Neuron (in vitro differentiated cells): Measurements from ENCODE around the gene OR4F6.
"Not testable (repeated sequence)": the region's sequence is repeated elsewhere in the genome, so short reads cannot be mapped to it uniquely, and the experiment has no call there.

Experiments
- H2AFZ ChIP-seq: one replicate; pipeline ENCODE4 v1.6.1; 2013; ENCODE audit warnings: low read depth, mild to moderate bottlenecking, inconsistent platforms, low read length, moderate library complexity
- H3K27me3 ChIP-seq: one replicate; pipeline ENCODE4 v1.6.1; 2013; ENCODE audit warnings: low read length; ENCODE audit not compliant: insufficient read depth
- H3K36me3 ChIP-seq: one replicate; pipeline ENCODE4 v1.6.1; 2013; ENCODE audit warnings: low read length; ENCODE audit not compliant: insufficient read depth
- H3K4me1 ChIP-seq: one replicate; pipeline ENCODE4 v1.6.1; 2013; ENCODE audit warnings: low read length; ENCODE audit not compliant: insufficient read depth
- H3K4me3 ChIP-seq: 2 replicates; pipeline ENCODE4 v1.5.1; 2013; ENCODE audit warnings: mild to moderate bottlenecking, low read length, moderate library complexity
- H3K9me3 ChIP-seq: one replicate; pipeline ENCODE4 v1.6.1; 2013; ENCODE audit warnings: low read length

The OR4F6 gene

GRCh38 chr15:101803209-101803608 lies at the start of gene OR4F6:
Gene OR4F6, plus strand, starts transcription at chr15:101803509. Its CDS starts 2,211 bp downstream, at chr15:101805720.
- peaks cover 7% of the 10 kb centered on the region for H3K4me1 ChIP-seq
- peaks cover 5% of the 10 kb centered on the region for H3K27me3 ChIP-seq
- no peak within 1 kb of the TSS for H2AFZ ChIP-seq
- H3K4me3 ChIP-seq: no peak within 1 kb of the TSS
- H3K9me3 ChIP-seq: no peaks in the 10 kb centered on the region
- H3K36me3 ChIP-seq: no peaks in the 10 kb centered on the region

- not testable (repeated sequence) for H3K4me3 ChIP-seq, H3K9me3 ChIP-seq, H3K27me3 ChIP-seq, H3K36me3 ChIP-seq, H3K4me1 ChIP-seq, H2AFZ ChIP-seq
Observed at GRCh38 chr15:101764669-101765339, 38.5 kb upstream of the OR4F6 start.

- not testable (repeated sequence) for H3K36me3 ChIP-seq, H2AFZ ChIP-seq, H3K27me3 ChIP-seq, H3K4me3 ChIP-seq, H3K4me1 ChIP-seq, H3K9me3 ChIP-seq
Observed at GRCh38 chr15:101765340-101765671, 38.0 kb upstream of the OR4F6 start.

GRCh38 chr15:101765772-101766456 lies 37.4 kb upstream of the OR4F6 start:
- H3K27me3 ChIP-seq: no peaks in the 10 kb centered on the region

GRCh38 chr15:101767083-101767640 lies 36.1 kb upstream of the OR4F6 start:
- not testable (repeated sequence) for H2AFZ ChIP-seq, H3K4me3 ChIP-seq, H3K4me1 ChIP-seq, H3K27me3 ChIP-seq, H3K9me3 ChIP-seq, H3K36me3 ChIP-seq

More at GRCh38 chr15:101765772-101766456, 37.4 kb upstream of the OR4F6 start:
- Histone ChIP-seq H2AFZ (no peak overlapping the region), H3K4me3 (no peak overlapping the region), H3K36me3 (no peaks in the 10 kb centered on the region), H3K4me1 (peaks cover 2% of the 10 kb centered on the region), H3K9me3 (no peaks in the 10 kb centered on the region)

- H3K9me3 ChIP-seq: no peaks in the 10 kb centered on the region
- H3K4me3 ChIP-seq: no peak overlapping the region
- no peak overlapping the region for H2AFZ ChIP-seq
- peaks cover 11% of the 10 kb centered on the region for H3K27me3 ChIP-seq
- no peaks in the 10 kb centered on the region for H3K36me3 ChIP-seq
- H3K4me1 ChIP-seq: peaks cover 2% of the 10 kb centered on the region
Observed at GRCh38 chr15:101772921-101773320, 30.4 kb upstream of the OR4F6 start.

GRCh38 chr15:101773496-101774100 lies 29.7 kb upstream of the OR4F6 start:
- H3K36me3 ChIP-seq: no peaks in the 10 kb centered on the region
- peaks cover 11% of the 10 kb centered on the region for H3K27me3 ChIP-seq
- no peak overlapping the region for H3K4me3 ChIP-seq
- no peaks in the 10 kb centered on the region for H3K9me3 ChIP-seq
- peaks cover 2% of the 10 kb centered on the region for H3K4me1 ChIP-seq
- no peak overlapping the region for H2AFZ ChIP-seq

GRCh38 chr15:101775136-101775535 lies 28.2 kb upstream of the OR4F6 start:
- Histone ChIP-seq H3K4me1 (no peaks in the 10 kb centered on the region), H3K27me3 (peaks cover 11% of the 10 kb centered on the region), H3K9me3 (no peaks in the 10 kb centered on the region), H2AFZ (no peak overlapping the region), H3K4me3 (no peak overlapping the region), H3K36me3 (no peaks in the 10 kb centered on the region)

- peaks cover 11% of the 10 kb centered on the region for H3K27me3 ChIP-seq
- H3K4me1 ChIP-seq, H3K4me3 ChIP-seq, H3K36me3 ChIP-seq, H3K9me3 ChIP-seq, H2AFZ ChIP-seq: not testable (repeated sequence)
Observed at GRCh38 chr15:101778576-101778975, 24.7 kb upstream of the OR4F6 start.

- not testable (repeated sequence) for H3K4me3 ChIP-seq, H2AFZ ChIP-seq, H3K4me1 ChIP-seq, H3K36me3 ChIP-seq, H3K9me3 ChIP-seq, H3K27me3 ChIP-seq
Observed at GRCh38 chr15:101780225-101780624, 23.1 kb upstream of the OR4F6 start.

GRCh38 chr15:101781928-101782327 lies 21.4 kb upstream of the OR4F6 start:
- H3K4me3 ChIP-seq: no peak overlapping the region
- H3K27me3 ChIP-seq: peaks cover 4% of the 10 kb centered on the region
- H3K36me3 ChIP-seq: no peaks in the 10 kb centered on the region
- H2AFZ ChIP-seq: no peak overlapping the region
- H3K4me1 ChIP-seq: no peaks in the 10 kb centered on the region
- no peaks in the 10 kb centered on the region for H3K9me3 ChIP-seq

GRCh38 chr15:101784644-101785043 lies 18.7 kb upstream of the OR4F6 start:
- Histone ChIP-seq H2AFZ (no peak overlapping the region), H3K36me3 (no peaks in the 10 kb centered on the region), H3K27me3 (no peaks in the 10 kb centered on the region), H3K4me1 (no peaks in the 10 kb centered on the region), H3K9me3 (no peaks in the 10 kb centered on the region), H3K4me3 (no peak overlapping the region)

GRCh38 chr15:101786422-101786821 lies 16.9 kb upstream of the OR4F6 start:
- not testable (repeated sequence) for H3K4me3 ChIP-seq, H3K27me3 ChIP-seq, H3K9me3 ChIP-seq, H2AFZ ChIP-seq, H3K36me3 ChIP-seq, H3K4me1 ChIP-seq
